Stimulated activated CD4-positive, alpha-beta T cell treated with anti-CD3 and anti-CD28 coated beads, Interleukin-1b, Interleukin-23, amount 100 ng/mL, for 4 hours (primary cell): Measurements from ENCODE around the gene CSNK2A1.
"Not testable (repeated sequence)": the region's sequence is repeated elsewhere in the genome, so short reads cannot be mapped to it uniquely, and the experiment has no call there.

Source experiments
- DNase-seq, 2 donors: peaks; one replicate each; pipeline ENCODE4 v3.0.0-alpha.2; 2020; ENCODE audit warnings: low read depth in 2 of 2

Gene CSNK2A1

GRCh38 chr20:543369-544152 is at the start of gene CSNK2A1:
TSS of gene CSNK2A1 (minus strand) at chr20:543790. CDS start at chr20:508551, 35,239 bp downstream.
- peak; percentile 92 to 95 for DNase-seq

- DNase-seq: no peak
Observed at GRCh38 chr20:592506-592905, 48.9 kb upstream of the CSNK2A1 start.

- no peak for DNase-seq
Observed at GRCh38 chr20:591941-592340, 48.4 kb upstream of the CSNK2A1 start.

GRCh38 chr20:588932-589672 is 45.5 kb upstream of the CSNK2A1 start:
- no peak for DNase-seq

- no peak for DNase-seq
Observed at GRCh38 chr20:588476-588875, 44.9 kb upstream of the CSNK2A1 start.

GRCh38 chr20:584971-585301 is 41.3 kb upstream of the CSNK2A1 start:
- DNase-seq: no peak

GRCh38 chr20:584161-584970 is 40.8 kb upstream of the CSNK2A1 start:
- DNase-seq: no peak

GRCh38 chr20:582204-582603 is 38.6 kb upstream of the CSNK2A1 start:
- no peak for DNase-seq

GRCh38 chr20:578940-579690 is 35.5 kb upstream of the CSNK2A1 start:
- DNase-seq: not testable (repeated sequence)

- no peak for DNase-seq
Observed at GRCh38 chr20:577167-577791, 33.7 kb upstream of the CSNK2A1 start.

GRCh38 chr20:576156-576555 is 32.6 kb upstream of the CSNK2A1 start:
- DNase-seq: no peak

- no peak for DNase-seq
Observed at GRCh38 chr20:575230-575629, 31.6 kb upstream of the CSNK2A1 start.

- no peak for DNase-seq
Observed at GRCh38 chr20:574297-574942, 30.8 kb upstream of the CSNK2A1 start.

- DNase-seq: no peak
Observed at GRCh38 chr20:573414-574296, 30.1 kb upstream of the CSNK2A1 start.

GRCh38 chr20:572727-573126 is 29.1 kb upstream of the CSNK2A1 start:
- DNase-seq: no peak

GRCh38 chr20:571754-572441 is 28.3 kb upstream of the CSNK2A1 start:
- DNase-seq: no peak

- no peak for DNase-seq
Observed at GRCh38 chr20:568673-569415, 25.3 kb upstream of the CSNK2A1 start.

GRCh38 chr20:568097-568652 is 24.6 kb upstream of the CSNK2A1 start:
- DNase-seq: no peak
